SK-N-SH (cell line): ENCODE results near the gene LRRC15.

ENCODE experiments used
- EP300 ChIP-seq, 2 experiments: IDR thresholded peaks; 2 replicates each; pipeline versions ENCODE4 v1.4.0 to v1.6.1; 2012; ENCODE audit warnings: borderline replicate concordance in 1 of 2, low read depth in 1 of 2, low read length in 1 of 2
- EZH2phosphoT487 ChIP-seq: fragments of 200-600 bp; sonication (generic); IDR thresholded peaks from 2 replicates; pipeline ENCODE4 v1.6.1; 2017; ENCODE audit warnings: low read depth, mixed run types, mild to moderate bottlenecking, antibody characterized with exemption, moderate library complexity, borderline replicate concordance
- JUND ChIP-seq: IDR thresholded peaks from 2 replicates; pipeline ENCODE4 v1.4.0; 2012
- POLR2AphosphoS5 ChIP-seq: IDR thresholded peaks from 2 replicates; pipeline ENCODE4 v1.6.1; 2012; ENCODE audit warnings: low read depth, low read length
- TF ChIP-seq, protein P1 (sequence below): fragments of 200-600 bp; sonication (generic); IDR thresholded peaks from 2 replicates; pipeline ENCODE4 v1.6.1; 2017; ENCODE audit warnings: antibody characterized with exemption, mild to moderate bottlenecking, moderate library complexity

GRCh38 chr3:194387926-194388418 lies 18.4 kb upstream of the LRRC15 start:
- TF ChIP-seq EZH2phosphoT487 (no peak), POLR2AphosphoS5 (no peak), JUND (no peak), EP300 (IDR thresholded peaks at IDR 0.05; ENCODE audit: borderline replicate concordance in 1 of 2, low read depth in 1 of 2, low read length in 1 of 2) (no peak)
- TF ChIP-seq, protein P1, sequence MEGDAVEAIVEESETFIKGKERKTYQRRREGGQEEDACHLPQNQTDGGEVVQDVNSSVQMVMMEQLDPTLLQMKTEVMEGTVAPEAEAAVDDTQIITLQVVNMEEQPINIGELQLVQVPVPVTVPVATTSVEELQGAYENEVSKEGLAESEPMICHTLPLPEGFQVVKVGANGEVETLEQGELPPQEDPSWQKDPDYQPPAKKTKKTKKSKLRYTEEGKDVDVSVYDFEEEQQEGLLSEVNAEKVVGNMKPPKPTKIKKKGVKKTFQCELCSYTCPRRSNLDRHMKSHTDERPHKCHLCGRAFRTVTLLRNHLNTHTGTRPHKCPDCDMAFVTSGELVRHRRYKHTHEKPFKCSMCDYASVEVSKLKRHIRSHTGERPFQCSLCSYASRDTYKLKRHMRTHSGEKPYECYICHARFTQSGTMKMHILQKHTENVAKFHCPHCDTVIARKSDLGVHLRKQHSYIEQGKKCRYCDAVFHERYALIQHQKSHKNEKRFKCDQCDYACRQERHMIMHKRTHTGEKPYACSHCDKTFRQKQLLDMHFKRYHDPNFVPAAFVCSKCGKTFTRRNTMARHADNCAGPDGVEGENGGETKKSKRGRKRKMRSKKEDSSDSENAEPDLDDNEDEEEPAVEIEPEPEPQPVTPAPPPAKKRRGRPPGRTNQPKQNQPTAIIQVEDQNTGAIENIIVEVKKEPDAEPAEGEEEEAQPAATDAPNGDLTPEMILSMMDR = no peak
